ENCODE results near the gene GRK7. TPM values are rescaled to one million over a fixed set of nuclear protein-coding genes. Genes with fewer than 3 reads are reported as not detected.

GRK7 gene, protein sequence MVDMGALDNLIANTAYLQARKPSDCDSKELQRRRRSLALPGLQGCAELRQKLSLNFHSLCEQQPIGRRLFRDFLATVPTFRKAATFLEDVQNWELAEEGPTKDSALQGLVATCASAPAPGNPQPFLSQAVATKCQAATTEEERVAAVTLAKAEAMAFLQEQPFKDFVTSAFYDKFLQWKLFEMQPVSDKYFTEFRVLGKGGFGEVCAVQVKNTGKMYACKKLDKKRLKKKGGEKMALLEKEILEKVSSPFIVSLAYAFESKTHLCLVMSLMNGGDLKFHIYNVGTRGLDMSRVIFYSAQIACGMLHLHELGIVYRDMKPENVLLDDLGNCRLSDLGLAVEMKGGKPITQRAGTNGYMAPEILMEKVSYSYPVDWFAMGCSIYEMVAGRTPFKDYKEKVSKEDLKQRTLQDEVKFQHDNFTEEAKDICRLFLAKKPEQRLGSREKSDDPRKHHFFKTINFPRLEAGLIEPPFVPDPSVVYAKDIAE (N-terminal part only)
- total RNA-seq (2014; rRNA removed; shearing (Covaris generic)) (not detected in 2 replicates), polyA plus RNA-seq (2016; fragmentation: Nextera tagmentation; extraction: Ambion mirVana) (0.08 TPM in 1 of 2 replicates, not detected in the other)

- H3K4me2 ChIP-seq (ENCODE audit: unreplicated experiment), result no peak within 1 kb of the TSS
- no peaks in the 10 kb centered on the region for H3K27me3 ChIP-seq (replicated peaks; ENCODE audit: insufficient read depth)
- H3K9me2 ChIP-seq (ENCODE audit: insufficient read depth), result no peaks in the 10 kb centered on the region
- 79 to 80% methylated on average over 9 of the region's 9 CpGs for WGBS, 2 experiments (ENCODE audit: low coverage in 1 of 2, low lambda C conversion rate in 2 of 2, missing lambda C conversion rate in 2 of 2)
- no peak for TF ChIP-seq EZH2 (IDR thresholded peaks at IDR 0.05; ENCODE audit: insufficient read depth, poor library complexity, severe bottlenecking)
- TF ChIP-seq EZH2phosphoT487 (IDR thresholded peaks at IDR 0.05; ENCODE audit: insufficient read depth, low read depth), result no peak
- in situ Hi-C loops (cut with MboI), result no loop called here
- no peak within 1 kb of the TSS for H3K9ac ChIP-seq
- H2AFZ ChIP-seq, result no peak within 1 kb of the TSS
- no peaks in the 10 kb centered on the region for H3K9me3 ChIP-seq (ENCODE audit: low read depth)
- H3K79me2 ChIP-seq (ENCODE audit: insufficient read depth), result no peaks in the 10 kb centered on the region
- H3K4me3 ChIP-seq, result no peak within 1 kb of the TSS
- no peaks in the 10 kb centered on the region for H3K36me3 ChIP-seq (ENCODE audit: low read depth)
- no peaks in the 10 kb centered on the region for H3F3A ChIP-seq (ENCODE audit: insufficient read depth)
- no peak for DNase-seq
- H3K27ac ChIP-seq, result no peak within 1 kb of the TSS
- H3K4me1 ChIP-seq (ENCODE audit: insufficient read depth), result no peaks in the 10 kb centered on the region
- no peaks in the 10 kb centered on the region for H4K20me1 ChIP-seq (ENCODE audit: insufficient read depth)
These were observed at the start of gene GRK7 for GRCh38 chr3:141763088-141763750. GRK7 (plus strand) TSS chr3:141763408; CDS start chr3:141778285, 14,877 bp downstream.

- no peak for TF ChIP-seq EZH2phosphoT487 (IDR thresholded peaks at IDR 0.05; ENCODE audit: insufficient read depth, low read depth)
- no peak for TF ChIP-seq EZH2 (IDR thresholded peaks at IDR 0.05; ENCODE audit: insufficient read depth, poor library complexity, severe bottlenecking)
- no peak overlapping the region for H3K9ac ChIP-seq
- no peaks in the 10 kb centered on the region for H3K79me2 ChIP-seq (ENCODE audit: insufficient read depth)
- no peak overlapping the region for H3K4me3 ChIP-seq
- in situ Hi-C loops (cut with MboI), result no loop called here
- H3K9me3 ChIP-seq (ENCODE audit: low read depth), result no peaks in the 10 kb centered on the region
- whole genome bisulfite sequencing, 2 experiments (ENCODE audit: low coverage in 1 of 2, low lambda C conversion rate in 2 of 2, missing lambda C conversion rate in 2 of 2), result 92 to 96% methylated on average over 1 of the region's 1 CpG
- no peaks in the 10 kb centered on the region for H4K20me1 ChIP-seq (ENCODE audit: insufficient read depth)
- no peak for DNase-seq
- no peaks in the 10 kb centered on the region for H3K27me3 ChIP-seq (replicated peaks; ENCODE audit: insufficient read depth)
- no peaks in the 10 kb centered on the region for H3K9me2 ChIP-seq (ENCODE audit: insufficient read depth)
- no peaks in the 10 kb centered on the region for H3K36me3 ChIP-seq (ENCODE audit: low read depth)
- H3K4me1 ChIP-seq (ENCODE audit: insufficient read depth), result peaks cover 12% of the 10 kb centered on the region
- H3K4me2 ChIP-seq (ENCODE audit: unreplicated experiment), result no peak overlapping the region
- H3F3A ChIP-seq (ENCODE audit: insufficient read depth), result peaks cover 22% of the 10 kb centered on the region
- H2AFZ ChIP-seq, result no peak overlapping the region
- H3K27ac ChIP-seq, result no peak overlapping the region
These were observed 48.5 kb upstream of the GRK7 start for GRCh38 chr3:141714671-141715070.

DNA sequence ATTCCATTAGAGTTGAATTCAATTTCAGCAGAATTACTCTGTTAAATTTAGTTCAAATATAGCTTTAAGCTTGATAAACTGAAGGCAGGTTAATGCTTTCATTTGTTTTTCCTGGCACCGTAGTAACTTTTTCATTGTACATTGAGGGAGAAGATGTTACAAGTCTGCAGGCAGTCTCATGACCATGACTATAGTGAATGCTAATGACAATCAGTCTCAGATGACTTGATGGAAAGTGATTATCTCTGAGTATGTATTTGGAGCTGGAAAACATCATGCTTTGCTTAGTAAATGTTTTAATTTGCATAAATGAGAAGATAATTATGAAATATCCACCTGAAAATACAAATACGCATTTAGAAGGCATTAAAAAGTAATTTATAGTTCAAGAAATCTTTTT lies 41.1 kb upstream of the GRK7 start:
- in situ Hi-C loops (cut with MboI), result no loop called here
- no peaks in the 10 kb centered on the region for H3K9me2 ChIP-seq (ENCODE audit: insufficient read depth)
- no peaks in the 10 kb centered on the region for H3K27me3 ChIP-seq (replicated peaks; ENCODE audit: insufficient read depth)
- H3F3A ChIP-seq (ENCODE audit: insufficient read depth), result no peaks in the 10 kb centered on the region
- H3K9me3 ChIP-seq (ENCODE audit: low read depth), result no peaks in the 10 kb centered on the region
- no peaks in the 10 kb centered on the region for H3K79me2 ChIP-seq (ENCODE audit: insufficient read depth)
- H3K4me3 ChIP-seq, result no peak overlapping the region
- no peaks in the 10 kb centered on the region for H4K20me1 ChIP-seq (ENCODE audit: insufficient read depth)
- 75% methylated on average over 2 of the region's 2 CpGs for WGBS, 2 experiments (ENCODE audit: low coverage in 1 of 2, low lambda C conversion rate in 2 of 2, missing lambda C conversion rate in 2 of 2)
- no peak overlapping the region for H3K27ac ChIP-seq
- H3K4me1 ChIP-seq (ENCODE audit: insufficient read depth), result no peaks in the 10 kb centered on the region
- H3K9ac ChIP-seq, result no peak overlapping the region
- no peak overlapping the region for H3K4me2 ChIP-seq (ENCODE audit: unreplicated experiment)
- H3K36me3 ChIP-seq (ENCODE audit: low read depth), result no peaks in the 10 kb centered on the region
- H2AFZ ChIP-seq, result no peak overlapping the region
- no peak for TF ChIP-seq EZH2 (IDR thresholded peaks at IDR 0.05; ENCODE audit: insufficient read depth, poor library complexity, severe bottlenecking)
- TF ChIP-seq EZH2phosphoT487 (IDR thresholded peaks at IDR 0.05; ENCODE audit: insufficient read depth, low read depth), result no peak
- DNase-seq, result no peak

- no peak for DNase-seq
These were observed 40.6 kb upstream of the GRK7 start for GRCh38 chr3:141722648-141723047.

More at GRCh38 chr3:141722648-141723047, 40.6 kb upstream of the GRK7 start:
- Histone ChIP-seq H3K79me2 (ENCODE audit: insufficient read depth) (no peaks in the 10 kb centered on the region), H3K4me1 (ENCODE audit: insufficient read depth) (no peaks in the 10 kb centered on the region), H3K27ac (no peak overlapping the region), H3K36me3 (ENCODE audit: low read depth) (no peaks in the 10 kb centered on the region), H2AFZ (no peak overlapping the region), H3F3A (ENCODE audit: insufficient read depth) (no peaks in the 10 kb centered on the region), H3K27me3 (replicated peaks; ENCODE audit: insufficient read depth) (no peaks in the 10 kb centered on the region), H3K9me2 (ENCODE audit: insufficient read depth) (no peaks in the 10 kb centered on the region), H3K4me2 (ENCODE audit: unreplicated experiment) (no peak overlapping the region), H3K4me3 (no peak overlapping the region), H4K20me1 (ENCODE audit: insufficient read depth) (no peaks in the 10 kb centered on the region), H3K9ac (no peak overlapping the region), H3K9me3 (ENCODE audit: low read depth) (no peaks in the 10 kb centered on the region)
- in situ Hi-C loops (cut with MboI), result no loop called here
- TF ChIP-seq EZH2phosphoT487 (IDR thresholded peaks at IDR 0.05; ENCODE audit: insufficient read depth, low read depth) (no peak), EZH2 (IDR thresholded peaks at IDR 0.05; ENCODE audit: insufficient read depth, poor library complexity, severe bottlenecking) (no peak)
- WGBS, 2 experiments (ENCODE audit: low coverage in 1 of 2, low lambda C conversion rate in 2 of 2, missing lambda C conversion rate in 2 of 2), result 53 to 62% methylated on average over 2 of the region's 2 CpGs
